Measurements from ENCODE around the gene C5orf58.

DNA sequence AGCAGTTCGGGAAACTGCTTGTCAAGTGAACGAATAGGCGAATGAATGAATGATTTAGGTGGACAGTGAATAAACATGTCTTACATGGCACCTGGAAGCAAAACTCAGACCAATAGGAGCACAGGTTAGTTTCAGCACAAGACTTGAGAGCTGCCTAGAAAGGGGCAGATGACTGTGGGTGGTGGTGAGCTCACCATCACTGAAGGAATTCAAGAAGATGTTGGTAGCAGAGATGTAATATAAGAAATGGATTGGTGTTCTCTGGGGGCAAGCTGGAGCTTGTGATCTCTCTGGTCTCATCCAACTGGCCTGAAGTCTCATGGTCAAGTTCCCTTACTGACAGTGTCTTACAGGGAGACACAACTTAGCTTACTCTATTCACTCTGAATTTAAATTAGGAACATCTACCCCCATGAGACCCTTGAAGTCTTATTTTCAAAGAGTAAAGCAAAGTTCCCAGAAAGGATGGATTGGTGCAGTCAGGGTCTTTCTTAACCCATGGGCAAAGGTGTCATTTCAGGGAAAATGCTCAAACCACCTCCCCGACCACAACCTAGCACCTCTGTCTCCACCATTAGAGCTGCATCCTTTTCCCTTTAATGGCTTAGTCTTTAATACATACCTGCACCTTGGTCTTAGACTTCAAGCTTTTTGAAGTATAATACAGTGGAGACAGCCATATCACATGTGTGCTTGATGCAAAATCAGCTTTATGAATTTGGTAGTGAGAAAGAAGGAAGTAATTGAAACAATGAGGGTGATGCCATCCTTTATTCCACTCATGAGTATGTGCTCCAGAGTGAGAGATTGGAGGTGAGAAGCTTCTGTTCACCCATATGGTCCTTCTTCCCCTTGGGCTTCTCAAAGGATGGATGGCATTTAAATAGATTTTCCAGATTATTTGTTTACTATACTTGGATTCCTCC lies 59.7 kb downstream of the C5orf58 start:
- TF ChIP-seq, protein P1, sequence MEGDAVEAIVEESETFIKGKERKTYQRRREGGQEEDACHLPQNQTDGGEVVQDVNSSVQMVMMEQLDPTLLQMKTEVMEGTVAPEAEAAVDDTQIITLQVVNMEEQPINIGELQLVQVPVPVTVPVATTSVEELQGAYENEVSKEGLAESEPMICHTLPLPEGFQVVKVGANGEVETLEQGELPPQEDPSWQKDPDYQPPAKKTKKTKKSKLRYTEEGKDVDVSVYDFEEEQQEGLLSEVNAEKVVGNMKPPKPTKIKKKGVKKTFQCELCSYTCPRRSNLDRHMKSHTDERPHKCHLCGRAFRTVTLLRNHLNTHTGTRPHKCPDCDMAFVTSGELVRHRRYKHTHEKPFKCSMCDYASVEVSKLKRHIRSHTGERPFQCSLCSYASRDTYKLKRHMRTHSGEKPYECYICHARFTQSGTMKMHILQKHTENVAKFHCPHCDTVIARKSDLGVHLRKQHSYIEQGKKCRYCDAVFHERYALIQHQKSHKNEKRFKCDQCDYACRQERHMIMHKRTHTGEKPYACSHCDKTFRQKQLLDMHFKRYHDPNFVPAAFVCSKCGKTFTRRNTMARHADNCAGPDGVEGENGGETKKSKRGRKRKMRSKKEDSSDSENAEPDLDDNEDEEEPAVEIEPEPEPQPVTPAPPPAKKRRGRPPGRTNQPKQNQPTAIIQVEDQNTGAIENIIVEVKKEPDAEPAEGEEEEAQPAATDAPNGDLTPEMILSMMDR (IDR thresholded peaks at IDR 0.05) = no peak
- no peak for TF ChIP-seq POLR2A (IDR thresholded peaks at IDR 0.05)
